ENCODE results near the gene ATP2A1. TPM values are rescaled to one million over a fixed set of nuclear protein-coding genes. Genes with fewer than 3 reads are reported as not detected.
"Not testable (repeated sequence)": the region's sequence is repeated elsewhere in the genome, so short reads cannot be mapped to it uniquely, and the experiment has no call there.

Gene ATP2A1
- total RNA-seq, 1 donor from 2014 or later = 502 TPM

DNA sequence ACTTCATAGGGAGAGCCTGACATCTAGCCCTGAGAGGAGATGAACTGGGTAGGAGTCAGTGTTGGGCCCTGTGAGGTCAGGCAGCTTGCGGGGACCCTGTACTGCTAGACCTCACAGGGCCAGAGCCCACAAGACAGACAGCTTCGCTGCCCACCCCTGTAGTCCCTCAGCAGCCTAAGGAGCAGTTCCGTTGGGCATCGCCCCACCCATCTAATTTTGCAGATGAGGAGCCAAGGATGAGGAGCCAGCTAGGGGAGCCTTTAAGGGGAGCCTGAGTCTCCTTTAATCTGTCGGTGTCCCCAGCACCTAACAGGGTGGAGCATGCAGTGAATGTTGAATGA lies 31.4 kb upstream of the ATP2A1 start:
- no peaks in the 10 kb centered on the region for H3K27me3 ChIP-seq (ENCODE audit: control insufficient read depth in 3 of 3, insufficient read depth in 3 of 3, low read length in 3 of 3)
- no peaks in the 10 kb centered on the region for H3K9me3 ChIP-seq (ENCODE audit: control insufficient read depth in 3 of 3, low read length in 3 of 3)
- peaks cover 32 to 33% (median 33%) of the 10 kb centered on the region in 3 donors for H3K36me3 ChIP-seq (ENCODE audit: control insufficient read depth in 3 of 3, insufficient read depth in 3 of 3, low read length in 3 of 3)
- peak overlapping the region; percentile 93 to 99 (median 95) for H3K9ac ChIP-seq (ENCODE audit: low read depth in 1 of 3, low read length in 3 of 3)
- H3K27ac ChIP-seq (ENCODE audit: low read depth, low read length) = peak overlapping the region; percentile 88
- H3K4me3 ChIP-seq (ENCODE audit: low read length in 3 of 3) = peak overlapping the region; percentile 96 to 100 (median 100)
- peaks cover 18 to 27% (median 21%) of the 10 kb centered on the region in 3 donors for H3K4me1 ChIP-seq (ENCODE audit: control insufficient read depth in 3 of 3, insufficient read depth in 3 of 3, low read length in 3 of 3)

GRCh38 chr16:28858421-28858820 lies 19.9 kb upstream of the ATP2A1 start:
- Histone ChIP-seq H3K27ac (ENCODE audit: low read depth, low read length) (no peak overlapping the region), H3K27me3 (ENCODE audit: control insufficient read depth in 3 of 3, insufficient read depth in 3 of 3, low read length in 3 of 3) (no peaks in the 10 kb centered on the region)

GRCh38 chr16:28859326-28859725 lies 19.0 kb upstream of the ATP2A1 start:
- H3K27ac ChIP-seq (ENCODE audit: low read depth, low read length) = no peak overlapping the region
- H3K9me3 ChIP-seq (ENCODE audit: control insufficient read depth in 3 of 3, low read length in 3 of 3) = no peaks in the 10 kb centered on the region
- H3K9ac ChIP-seq (ENCODE audit: low read depth in 1 of 3, low read length in 3 of 3) = no peak overlapping the region
- peaks cover 0 to 2% (median 0%) of the 10 kb centered on the region in 3 donors for H3K36me3 ChIP-seq (ENCODE audit: control insufficient read depth in 3 of 3, insufficient read depth in 3 of 3, low read length in 3 of 3)
- H3K27me3 ChIP-seq (ENCODE audit: control insufficient read depth in 3 of 3, insufficient read depth in 3 of 3, low read length in 3 of 3) = no peaks in the 10 kb centered on the region
- H3K4me1 ChIP-seq (ENCODE audit: control insufficient read depth in 3 of 3, insufficient read depth in 3 of 3, low read length in 3 of 3) = peaks cover 4 to 7% (median 6%) of the 10 kb centered on the region in 3 donors
- H3K4me3 ChIP-seq (ENCODE audit: low read length in 3 of 3) = no peak overlapping the region

More at GRCh38 chr16:28858421-28858820, 19.9 kb upstream of the ATP2A1 start:
- Histone ChIP-seq H3K9me3 (ENCODE audit: control insufficient read depth in 3 of 3, low read length in 3 of 3) (no peaks in the 10 kb centered on the region), H3K4me1 (ENCODE audit: control insufficient read depth in 3 of 3, insufficient read depth in 3 of 3, low read length in 3 of 3) (peaks cover 0 to 3% (median 3%) of the 10 kb centered on the region in 3 donors), H3K36me3 (ENCODE audit: control insufficient read depth in 3 of 3, insufficient read depth in 3 of 3, low read length in 3 of 3) (peaks cover 0 to 2% (median 0%) of the 10 kb centered on the region in 3 donors), H3K4me3 (ENCODE audit: low read length in 3 of 3) (no peak overlapping the region), H3K9ac (ENCODE audit: low read depth in 1 of 3, low read length in 3 of 3) (no peak overlapping the region)

DNA sequence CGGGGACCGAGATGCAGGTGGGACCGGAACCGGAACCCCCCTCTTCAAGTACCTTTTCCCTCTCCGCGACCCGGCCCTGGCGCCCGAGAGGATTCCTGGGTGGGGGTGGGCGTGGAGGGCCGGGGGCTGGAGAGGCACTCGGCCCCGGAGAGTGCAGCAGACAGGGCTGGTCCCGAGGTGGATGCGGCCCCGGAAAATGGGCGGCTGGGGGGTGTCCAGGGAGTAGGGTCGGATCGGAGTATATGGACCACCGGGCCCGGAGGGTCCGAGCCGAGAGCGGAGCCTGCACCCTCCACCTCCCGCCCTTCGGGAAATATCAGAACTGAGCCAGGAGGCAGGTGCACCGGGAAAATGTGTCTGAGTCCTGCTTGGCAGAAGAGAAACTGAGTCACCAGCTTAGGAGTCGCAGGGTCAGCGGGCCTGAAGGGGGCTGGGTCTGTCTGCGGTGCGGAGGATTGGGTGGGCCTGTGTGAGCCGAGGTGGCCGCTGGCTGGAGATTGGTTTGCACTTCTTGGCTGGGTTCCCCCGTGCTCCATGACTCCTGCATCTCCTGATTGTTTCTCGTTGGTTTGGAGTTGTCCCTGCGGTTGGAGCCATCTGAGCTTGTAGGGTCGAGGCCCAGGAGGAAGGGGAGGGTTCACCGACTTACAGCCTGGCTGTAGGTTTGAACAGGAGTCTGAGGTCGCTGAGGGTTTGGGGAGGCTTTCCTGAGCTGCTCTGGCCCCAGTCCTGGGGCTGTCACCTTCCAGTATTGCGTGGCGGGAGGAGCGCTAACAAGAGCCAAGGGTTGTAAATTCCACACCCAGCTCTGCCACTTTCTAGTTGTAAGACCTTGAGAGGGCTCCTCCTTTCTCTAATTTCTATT lies 14.1 kb upstream of the ATP2A1 start:
- H3K9me3 ChIP-seq (ENCODE audit: control insufficient read depth in 3 of 3, low read length in 3 of 3) = no peaks in the 10 kb centered on the region
- peaks cover 16 to 22% (median 17%) of the 10 kb centered on the region in 3 donors for H3K4me1 ChIP-seq (ENCODE audit: control insufficient read depth in 3 of 3, insufficient read depth in 3 of 3, low read length in 3 of 3)
- peak overlapping the region; percentile 90 to 99 (median 99) for H3K4me3 ChIP-seq (ENCODE audit: low read length in 3 of 3)
- H3K9ac ChIP-seq (ENCODE audit: low read depth in 1 of 3, low read length in 3 of 3) = peak overlapping the region; percentile 94 to 99 (median 98)
- H3K27me3 ChIP-seq (ENCODE audit: control insufficient read depth in 3 of 3, insufficient read depth in 3 of 3, low read length in 3 of 3) = no peaks in the 10 kb centered on the region
- peaks cover 13 to 19% (median 17%) of the 10 kb centered on the region in 3 donors for H3K36me3 ChIP-seq (ENCODE audit: control insufficient read depth in 3 of 3, insufficient read depth in 3 of 3, low read length in 3 of 3)
- H3K27ac ChIP-seq (ENCODE audit: low read depth, low read length) = peak overlapping the region; percentile 87

- Histone ChIP-seq H3K4me1 (ENCODE audit: control insufficient read depth in 3 of 3, insufficient read depth in 3 of 3, low read length in 3 of 3) (peaks cover 16 to 22% (median 17%) of the 10 kb centered on the region in 3 donors), H3K4me3 (ENCODE audit: low read length in 3 of 3) (peak overlapping the region; percentile 90 to 99 (median 99)), H3K9me3 (ENCODE audit: control insufficient read depth in 3 of 3, low read length in 3 of 3) (no peaks in the 10 kb centered on the region), H3K27me3 (ENCODE audit: control insufficient read depth in 3 of 3, insufficient read depth in 3 of 3, low read length in 3 of 3) (no peaks in the 10 kb centered on the region), H3K9ac (ENCODE audit: low read depth in 1 of 3, low read length in 3 of 3) (peak overlapping the region; percentile 94 to 99 (median 98)), H3K27ac (ENCODE audit: low read depth, low read length) (peak overlapping the region; percentile 87), H3K36me3 (ENCODE audit: control insufficient read depth in 3 of 3, insufficient read depth in 3 of 3, low read length in 3 of 3) (peaks cover 22 to 28% (median 27%) of the 10 kb centered on the region in 3 donors)
These were observed 13.1 kb upstream of the ATP2A1 start for GRCh38 chr16:28865001-28865688.

DNA sequence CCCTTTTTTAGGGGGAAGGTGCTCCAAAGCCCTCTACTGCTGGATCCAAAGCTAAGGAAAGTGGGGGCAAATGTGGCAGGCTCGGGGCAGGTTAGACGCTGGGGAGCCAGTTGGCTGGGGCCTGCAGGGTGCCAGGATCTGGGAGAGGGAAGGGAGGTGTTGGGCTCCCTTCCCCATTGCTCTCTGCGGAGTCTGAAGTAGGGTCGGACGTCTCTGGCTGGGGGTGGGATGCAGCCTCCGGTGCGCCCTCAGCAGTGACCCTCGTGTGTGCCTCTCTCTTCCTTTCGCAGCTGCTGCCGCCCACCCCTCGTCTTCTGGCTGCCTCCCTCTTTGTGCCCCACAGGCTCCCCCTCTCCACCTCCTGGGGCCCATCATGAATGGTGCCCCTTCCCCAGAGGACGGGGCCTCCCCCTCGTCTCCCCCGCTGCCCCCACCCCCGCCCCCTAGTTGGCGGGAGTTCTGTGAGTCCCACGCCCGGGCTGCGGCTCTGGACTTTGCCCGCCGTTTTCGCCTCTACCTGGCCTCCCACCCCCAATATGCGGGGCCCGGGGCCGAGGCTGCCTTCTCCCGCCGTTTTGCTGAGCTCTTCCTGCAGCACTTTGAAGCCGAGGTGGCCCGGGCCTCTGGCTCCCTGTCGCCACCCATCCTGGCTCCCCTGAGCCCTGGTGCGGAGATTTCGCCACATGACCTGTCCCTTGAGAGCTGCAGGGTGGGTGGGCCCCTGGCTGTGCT lies 12.4 kb upstream of the ATP2A1 start:
- Histone ChIP-seq H3K4me1 (ENCODE audit: control insufficient read depth in 3 of 3, insufficient read depth in 3 of 3, low read length in 3 of 3) (peaks cover 16 to 22% (median 17%) of the 10 kb centered on the region in 3 donors), H3K27ac (ENCODE audit: low read depth, low read length) (no peak overlapping the region), H3K27me3 (ENCODE audit: control insufficient read depth in 3 of 3, insufficient read depth in 3 of 3, low read length in 3 of 3) (no peaks in the 10 kb centered on the region), H3K9me3 (ENCODE audit: control insufficient read depth in 3 of 3, low read length in 3 of 3) (no peaks in the 10 kb centered on the region), H3K9ac (ENCODE audit: low read depth in 1 of 3, low read length in 3 of 3) (peak overlapping the region in 1 of 3 donors; percentile 8), H3K36me3 (ENCODE audit: control insufficient read depth in 3 of 3, insufficient read depth in 3 of 3, low read length in 3 of 3) (peaks cover 29 to 35% (median 34%) of the 10 kb centered on the region in 3 donors), H3K4me3 (ENCODE audit: low read length in 3 of 3) (no peak overlapping the region)

DNA sequence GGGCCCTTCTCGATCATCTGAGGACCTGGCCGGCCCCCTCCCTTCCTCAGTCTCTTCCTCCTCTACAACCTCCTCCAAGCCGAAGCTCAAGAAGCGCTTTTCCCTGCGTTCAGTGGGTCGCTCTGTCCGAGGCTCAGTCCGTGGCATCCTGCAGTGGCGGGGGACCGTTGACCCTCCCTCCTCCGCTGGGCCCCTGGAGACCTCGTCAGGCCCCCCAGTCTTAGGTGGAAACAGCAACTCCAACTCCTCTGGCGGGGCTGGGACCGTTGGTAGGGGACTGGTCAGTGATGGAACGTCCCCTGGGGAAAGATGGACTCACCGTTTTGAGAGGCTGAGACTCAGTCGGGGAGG lies 11.9 kb upstream of the ATP2A1 start:
- Histone ChIP-seq H3K9me3 (ENCODE audit: control insufficient read depth in 3 of 3, low read length in 3 of 3) (no peaks in the 10 kb centered on the region), H3K27ac (ENCODE audit: low read depth, low read length) (no peak overlapping the region), H3K9ac (ENCODE audit: low read depth in 1 of 3, low read length in 3 of 3) (no peak overlapping the region), H3K36me3 (ENCODE audit: control insufficient read depth in 3 of 3, insufficient read depth in 3 of 3, low read length in 3 of 3) (peaks cover 34 to 40% (median 36%) of the 10 kb centered on the region in 3 donors), H3K27me3 (ENCODE audit: control insufficient read depth in 3 of 3, insufficient read depth in 3 of 3, low read length in 3 of 3) (no peaks in the 10 kb centered on the region), H3K4me1 (ENCODE audit: control insufficient read depth in 3 of 3, insufficient read depth in 3 of 3, low read length in 3 of 3) (peaks cover 16 to 22% (median 17%) of the 10 kb centered on the region in 3 donors), H3K4me3 (ENCODE audit: low read length in 3 of 3) (no peak overlapping the region)

GRCh38 chr16:28867241-28867640 lies 11.0 kb upstream of the ATP2A1 start:
- no peak overlapping the region for H3K4me3 ChIP-seq (ENCODE audit: low read length in 3 of 3)
- H3K9ac ChIP-seq (ENCODE audit: low read depth in 1 of 3, low read length in 3 of 3) = no peak overlapping the region
- H3K27me3 ChIP-seq (ENCODE audit: control insufficient read depth in 3 of 3, insufficient read depth in 3 of 3, low read length in 3 of 3) = no peaks in the 10 kb centered on the region
- H3K27ac ChIP-seq (ENCODE audit: low read depth, low read length) = no peak overlapping the region
- H3K36me3 ChIP-seq (ENCODE audit: control insufficient read depth in 3 of 3, insufficient read depth in 3 of 3, low read length in 3 of 3) = peaks cover 42 to 48% (median 44%) of the 10 kb centered on the region in 3 donors
- peaks cover 16 to 22% (median 17%) of the 10 kb centered on the region in 3 donors for H3K4me1 ChIP-seq (ENCODE audit: control insufficient read depth in 3 of 3, insufficient read depth in 3 of 3, low read length in 3 of 3)
- H3K9me3 ChIP-seq (ENCODE audit: control insufficient read depth in 3 of 3, low read length in 3 of 3) = no peaks in the 10 kb centered on the region

- not testable (repeated sequence) for H3K9me3 ChIP-seq (ENCODE audit: control insufficient read depth in 3 of 3, low read length in 3 of 3); H3K9ac ChIP-seq (ENCODE audit: low read depth in 1 of 3, low read length in 3 of 3); H3K27ac ChIP-seq (ENCODE audit: low read depth, low read length); H3K27me3 ChIP-seq (ENCODE audit: control insufficient read depth in 3 of 3, insufficient read depth in 3 of 3, low read length in 3 of 3); H3K4me3 ChIP-seq (ENCODE audit: low read length in 3 of 3)
- peaks cover 16 to 22% (median 16%) of the 10 kb centered on the region in 3 donors for H3K4me1 ChIP-seq (ENCODE audit: control insufficient read depth in 3 of 3, insufficient read depth in 3 of 3, low read length in 3 of 3)
- H3K36me3 ChIP-seq (ENCODE audit: control insufficient read depth in 3 of 3, insufficient read depth in 3 of 3, low read length in 3 of 3) = peaks cover 46 to 52% (median 47%) of the 10 kb centered on the region in 3 donors
These were observed 10.6 kb upstream of the ATP2A1 start for GRCh38 chr16:28867646-28868045.

Measured in skeletal muscle tissue (tissue), 4 donors.